ENCODE data around the gene SLC31A2.
A peak's percentile ranks its signal among the peaks of the same experiment; 100 is the strongest.

SLC31A2 gene

DNA sequence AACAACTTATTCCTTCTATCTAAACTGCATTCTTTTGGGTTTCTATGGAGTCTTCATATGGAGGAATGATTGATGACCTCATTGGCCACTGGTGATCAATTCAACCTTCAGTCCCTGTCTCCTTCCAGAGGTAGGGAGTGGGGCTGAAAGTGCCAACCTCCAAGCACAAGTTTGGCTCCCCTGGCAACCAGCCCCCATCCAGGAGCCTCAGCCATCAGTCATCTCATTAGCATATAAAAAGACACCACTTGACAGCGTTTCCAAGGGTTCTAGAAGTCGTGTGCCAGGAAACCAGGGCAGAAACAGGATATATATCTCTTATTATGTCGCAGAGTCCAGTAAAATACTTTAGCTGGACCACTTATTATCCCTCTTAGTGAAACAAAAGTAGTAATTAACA lies 9.8 kb downstream of the SLC31A2 start:
- no peak for DNase-seq
- TF ChIP-seq POLR2A (IDR thresholded peaks at IDR 0.05; ENCODE audit: low read length) (no peak), GATA1 (IDR thresholded peaks at IDR 0.05; ENCODE audit: low read depth, low read length) (no peak)

DNA sequence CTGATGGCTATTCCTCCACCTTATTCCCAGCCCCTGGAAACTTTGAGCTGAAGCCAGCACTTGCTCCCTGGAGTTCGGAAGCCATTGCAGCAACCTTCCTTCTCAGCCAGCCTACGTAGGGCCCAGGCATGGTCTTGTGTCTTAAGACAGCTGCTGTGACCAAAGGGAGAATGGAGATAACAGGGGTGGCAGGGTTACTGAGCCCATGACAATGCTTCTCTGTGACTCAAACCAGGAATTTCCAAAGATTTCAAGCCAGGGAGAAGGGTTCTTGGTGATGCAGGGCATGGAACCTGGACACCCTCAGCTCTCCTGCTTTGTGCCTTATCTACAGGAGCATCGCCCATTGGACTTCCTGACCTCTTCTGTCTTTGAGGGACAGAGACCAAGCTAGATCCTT lies 12.2 kb downstream of the SLC31A2 start:
- TF ChIP-seq POLR2A (IDR thresholded peaks at IDR 0.05; ENCODE audit: low read length) (no peak), GATA1 (IDR thresholded peaks at IDR 0.05; ENCODE audit: low read depth, low read length) (no peak)

DNA sequence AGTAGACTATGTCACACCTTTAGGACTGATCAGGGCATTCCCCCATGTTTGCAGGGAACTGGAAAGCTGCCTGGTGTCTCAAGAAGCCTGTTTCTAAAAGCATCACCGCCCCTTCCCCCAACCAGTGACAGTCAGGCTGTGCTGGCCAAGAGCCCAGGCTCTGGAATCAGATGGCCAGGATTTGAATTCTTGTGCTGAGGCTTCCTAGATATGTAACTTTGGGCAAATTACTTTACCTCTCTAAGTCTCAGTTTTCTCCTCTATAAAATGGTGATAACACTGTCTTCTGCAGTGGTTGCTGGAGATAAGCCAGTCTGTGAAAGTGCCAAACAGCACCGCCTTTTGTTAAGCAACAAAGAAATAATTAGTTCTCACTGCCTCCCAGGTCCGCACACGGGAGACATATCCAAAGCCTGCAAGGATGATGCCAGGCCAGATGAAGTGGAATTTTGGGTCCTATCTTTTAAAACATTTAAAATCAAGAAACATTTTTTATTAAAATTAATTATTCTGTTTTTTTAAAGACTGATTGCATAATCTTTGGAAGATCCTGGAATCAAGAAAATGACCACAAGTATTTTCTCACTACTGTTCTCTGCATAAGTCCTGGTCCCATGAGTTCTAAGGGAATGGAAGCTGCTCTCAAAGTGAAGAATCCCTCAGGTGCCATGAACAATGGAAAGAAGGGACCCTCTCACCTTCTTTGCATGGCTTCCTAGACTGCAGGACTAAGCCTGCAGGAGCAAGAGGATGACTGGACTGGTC lies 13.9 kb downstream of the SLC31A2 start:
- TF ChIP-seq GATA1 (IDR thresholded peaks at IDR 0.05; ENCODE audit: low read depth, low read length) (no peak), POLR2A (IDR thresholded peaks at IDR 0.05; ENCODE audit: low read length) (no peak)
- DNase-seq, result peak; percentile 29 to 42

More for the DNA sequence above, 12.2 kb downstream of the SLC31A2 start:
- no peak for DNase-seq

DNA sequence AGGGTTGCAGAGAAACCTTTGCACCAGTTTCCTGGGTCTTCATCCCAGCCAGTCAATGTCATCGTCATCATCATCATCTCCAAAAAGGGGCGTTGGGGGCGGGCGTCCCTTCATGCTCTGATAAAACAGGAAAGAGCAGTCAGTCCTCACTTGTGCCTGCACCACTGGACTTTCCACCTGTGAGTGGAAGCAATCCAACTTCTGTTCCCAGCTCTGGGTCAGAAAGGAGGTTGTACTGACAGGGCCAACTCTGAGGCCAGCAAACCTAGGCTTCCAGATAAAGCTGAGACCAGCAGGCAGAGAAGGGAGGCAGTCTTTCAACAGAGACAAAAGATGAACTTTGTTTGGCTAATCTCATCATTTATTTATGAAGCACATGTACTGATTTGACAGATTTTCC lies 15.2 kb downstream of the SLC31A2 start:
- TF ChIP-seq GATA1 (IDR thresholded peaks at IDR 0.05; ENCODE audit: low read depth, low read length), result no peak
- TF ChIP-seq POLR2A (IDR thresholded peaks at IDR 0.05; ENCODE audit: low read length), result no peak
- no peak for DNase-seq

DNA sequence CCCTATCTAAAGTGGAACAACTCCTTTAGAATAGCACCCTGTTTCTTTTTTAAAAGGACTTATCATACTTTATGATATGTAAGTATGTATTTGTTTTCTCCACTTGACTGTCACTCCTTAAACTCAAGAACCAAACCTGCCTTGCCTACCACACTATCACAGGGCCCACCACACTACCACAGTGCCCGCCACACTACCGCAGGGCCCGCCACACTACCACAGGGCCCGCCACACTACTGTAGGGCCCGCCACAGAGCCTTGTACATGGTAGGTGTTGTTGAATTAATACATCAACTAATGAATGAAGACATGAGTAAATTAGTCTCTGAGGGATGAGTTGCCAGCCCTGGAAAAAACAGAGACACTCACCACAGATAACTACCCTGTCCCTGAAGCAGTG lies 18.0 kb downstream of the SLC31A2 start:
- no peak for TF ChIP-seq POLR2A (IDR thresholded peaks at IDR 0.05; ENCODE audit: low read length)

DNA sequence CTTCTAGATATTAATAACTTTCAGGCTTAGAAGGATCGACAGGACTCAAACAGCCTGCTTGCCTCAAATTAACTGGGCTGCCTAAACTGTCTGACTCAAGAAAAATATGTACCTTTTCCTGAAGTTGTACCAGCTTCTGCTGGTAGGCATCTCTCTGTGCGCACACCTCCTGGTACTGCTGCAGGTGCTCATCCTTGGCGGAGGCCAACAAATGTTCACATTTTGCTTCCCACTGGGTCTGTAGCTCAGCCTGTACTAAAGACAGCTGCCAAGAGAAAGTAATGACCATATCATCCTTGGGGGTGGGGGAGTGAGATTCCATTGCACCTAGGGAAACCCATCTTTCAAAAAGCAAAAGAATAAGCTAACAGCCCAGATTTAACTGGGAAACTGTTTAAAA lies 22.5 kb downstream of the SLC31A2 start:
- DNase-seq, result no peak
- TF ChIP-seq POLR2A (IDR thresholded peaks at IDR 0.05; ENCODE audit: low read length) (no peak), GATA1 (IDR thresholded peaks at IDR 0.05; ENCODE audit: low read depth, low read length) (no peak)

More for the DNA sequence above, 18.0 kb downstream of the SLC31A2 start:
- DNase-seq, result no peak

DNA sequence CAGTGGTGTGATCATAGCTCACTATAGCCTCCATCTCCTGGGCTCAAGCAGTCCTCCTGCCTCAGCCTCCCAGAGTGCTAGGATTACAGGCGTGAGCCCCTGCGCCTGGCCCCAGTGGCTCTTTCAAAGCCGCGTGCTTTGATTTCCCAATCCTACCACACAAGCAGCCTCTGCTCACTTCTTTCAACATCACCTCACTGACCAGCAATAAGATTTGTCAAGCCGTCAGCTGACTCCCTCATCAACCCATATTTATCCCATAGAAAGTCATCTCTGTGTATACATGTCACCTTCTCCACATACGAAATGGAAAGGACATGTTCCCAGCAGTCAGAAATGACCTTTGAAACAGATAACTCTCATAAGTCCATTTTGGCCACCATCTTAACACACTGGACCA lies 26.0 kb downstream of the SLC31A2 start:
- DNase-seq, result no peak
- TF ChIP-seq GATA1 (IDR thresholded peaks at IDR 0.05; ENCODE audit: low read depth, low read length), result no peak

DNA sequence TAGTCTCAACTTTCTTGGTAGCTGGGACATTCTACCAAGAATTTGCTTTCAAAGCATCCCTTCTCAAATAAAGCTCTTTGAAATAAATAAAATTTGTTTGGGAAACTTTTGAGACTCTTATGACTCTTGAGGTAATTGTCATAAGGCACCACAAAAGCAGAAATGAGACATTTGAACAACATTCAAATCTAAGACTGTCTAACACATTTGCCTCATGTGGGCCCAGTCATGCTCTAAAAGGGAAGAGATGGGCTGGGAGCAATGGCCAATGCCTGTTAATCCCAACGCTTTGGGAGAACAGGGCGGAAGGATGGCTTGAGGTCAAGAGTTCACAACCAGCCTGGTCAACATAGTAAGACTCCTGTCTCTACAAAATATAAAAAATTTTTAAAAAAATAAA lies 26.4 kb downstream of the SLC31A2 start:
- no peak for DNase-seq
- TF ChIP-seq GATA1 (IDR thresholded peaks at IDR 0.05; ENCODE audit: low read depth, low read length) (no peak), POLR2A (IDR thresholded peaks at IDR 0.05; ENCODE audit: low read length) (no peak)

DNA sequence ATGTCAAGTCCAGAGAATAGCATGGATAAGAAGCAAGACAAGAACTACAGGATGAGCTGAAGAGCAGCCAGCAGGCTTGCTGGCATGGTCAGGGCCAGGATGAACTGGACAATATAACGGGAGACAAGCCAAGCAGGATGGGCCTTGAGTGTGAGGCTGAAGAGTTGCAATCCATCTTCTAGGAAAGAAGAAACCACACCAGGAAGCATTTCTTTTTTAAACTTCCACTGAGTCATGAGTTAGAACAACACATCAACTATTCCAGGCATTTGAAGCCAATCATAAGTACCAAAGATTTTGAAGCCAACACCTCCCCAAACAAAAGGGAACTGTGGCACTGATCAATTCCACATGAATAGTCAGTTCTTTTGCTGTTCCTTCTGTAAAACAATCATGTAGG lies 27.3 kb downstream of the SLC31A2 start:
- TF ChIP-seq POLR2A (IDR thresholded peaks at IDR 0.05; ENCODE audit: low read length), result no peak
- TF ChIP-seq GATA1 (IDR thresholded peaks at IDR 0.05; ENCODE audit: low read depth, low read length), result no peak
- DNase-seq, result no peak

DNA sequence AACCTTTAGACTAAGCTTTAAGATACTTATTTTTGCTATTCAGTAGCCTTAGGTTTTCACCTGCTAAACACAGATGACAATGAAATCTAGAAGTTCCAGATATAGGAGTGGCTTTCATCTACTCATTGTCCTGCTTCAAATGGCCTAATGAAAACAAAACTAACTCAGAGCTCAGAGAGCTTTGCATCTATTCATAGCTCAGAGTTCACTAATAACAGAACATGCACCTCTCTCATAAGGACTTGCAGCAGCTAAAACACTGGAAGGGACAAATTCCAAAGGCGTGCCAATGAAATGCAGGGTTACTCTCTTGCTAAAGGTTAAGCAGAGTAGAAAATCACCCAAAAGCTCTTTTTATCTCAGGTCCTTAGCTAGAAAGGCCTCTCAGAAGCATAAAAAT lies 29.0 kb downstream of the SLC31A2 start:
- no peak for DNase-seq
- TF ChIP-seq GATA1 (IDR thresholded peaks at IDR 0.05; ENCODE audit: low read depth, low read length), result no peak
- TF ChIP-seq POLR2A (IDR thresholded peaks at IDR 0.05; ENCODE audit: low read length), result no peak

DNA sequence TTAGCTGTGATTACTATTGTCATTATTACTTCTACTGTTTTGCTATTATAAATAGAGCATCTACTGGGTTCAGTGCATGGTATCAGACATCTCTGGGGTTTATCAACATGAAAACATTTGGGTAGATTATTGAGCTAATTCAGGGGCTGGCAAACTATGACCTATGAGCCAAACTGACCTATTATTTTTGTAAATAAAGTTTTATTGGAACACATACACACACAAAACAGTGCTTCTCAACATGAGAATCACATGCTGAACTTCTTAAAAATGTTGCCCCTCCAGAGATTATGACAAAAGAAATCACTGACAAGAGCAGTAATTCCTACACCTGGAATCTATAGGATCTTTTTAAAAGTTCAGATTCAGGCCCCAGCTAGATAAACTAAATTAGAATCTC lies 30.4 kb downstream of the SLC31A2 start:
- no peak for TF ChIP-seq GATA1 (IDR thresholded peaks at IDR 0.05; ENCODE audit: low read depth, low read length)
- TF ChIP-seq POLR2A (IDR thresholded peaks at IDR 0.05; ENCODE audit: low read length), result no peak
- no peak for DNase-seq

DNA sequence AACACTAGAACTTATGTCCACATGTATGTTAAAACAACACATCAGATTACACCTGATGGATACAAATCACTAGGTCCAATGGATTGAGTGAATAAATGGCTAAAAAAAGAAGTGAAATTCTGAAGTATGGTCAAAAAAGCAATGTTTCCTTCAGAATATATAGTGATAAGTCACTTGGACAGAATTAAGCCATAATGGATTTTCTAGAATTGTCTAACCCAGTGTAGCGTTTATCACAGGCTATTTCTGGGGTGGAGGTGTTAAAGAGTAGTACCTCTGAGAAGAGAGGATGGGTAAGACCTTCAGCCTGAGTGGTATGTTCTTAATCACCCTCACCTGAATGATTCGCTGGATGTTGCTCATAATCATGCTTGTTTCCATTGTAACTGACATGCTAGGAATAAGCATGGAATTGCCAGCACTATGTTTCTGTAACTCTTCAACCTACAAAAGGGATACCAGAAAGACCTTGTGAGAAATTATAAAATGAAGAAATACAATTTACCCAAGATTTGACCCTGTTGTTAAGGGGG lies 33.2 kb downstream of the SLC31A2 start:
- no peak for TF ChIP-seq POLR2A (IDR thresholded peaks at IDR 0.05; ENCODE audit: low read length)
- no peak for TF ChIP-seq GATA1 (IDR thresholded peaks at IDR 0.05; ENCODE audit: low read depth, low read length)
- no peak for DNase-seq

DNA sequence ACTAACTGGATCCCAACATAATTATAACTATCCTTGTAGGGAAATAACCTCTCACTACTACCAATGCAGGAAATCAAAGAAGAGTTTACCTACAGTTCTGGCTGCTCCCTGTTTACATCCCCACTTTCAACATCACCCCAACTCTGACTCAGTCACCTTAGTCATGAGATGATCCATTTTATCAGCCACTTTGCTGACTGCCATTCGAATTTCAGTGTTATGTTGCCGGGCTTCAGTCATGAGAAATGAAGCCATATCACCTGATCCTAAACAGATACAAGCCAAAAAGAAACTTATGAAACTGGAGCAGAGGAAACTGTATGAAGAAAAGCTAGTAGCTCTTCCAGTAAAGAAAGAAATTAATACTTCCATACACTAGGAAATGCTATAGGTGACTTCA lies 33.7 kb downstream of the SLC31A2 start:
- TF ChIP-seq POLR2A (IDR thresholded peaks at IDR 0.05; ENCODE audit: low read length), result no peak
- peak in 1 of 2 experiments; percentile 53 for DNase-seq

DNA sequence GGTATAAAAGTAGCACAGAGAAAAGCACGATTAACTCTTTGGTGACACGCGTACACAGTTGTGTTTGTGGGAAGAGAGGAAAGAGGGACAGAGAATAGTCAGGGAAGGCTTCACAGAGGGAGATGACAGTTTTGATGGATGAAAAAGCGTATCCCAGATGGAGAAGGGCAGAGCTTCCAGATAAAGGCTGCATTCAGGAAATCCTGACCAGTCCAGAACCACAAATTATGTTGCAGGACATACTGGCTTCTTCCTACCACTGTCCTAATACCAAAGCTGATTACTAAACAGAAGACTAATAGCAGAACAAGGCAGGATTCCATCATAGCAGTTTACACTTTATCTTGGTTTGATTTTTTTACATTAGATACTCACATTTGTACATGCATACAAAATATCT lies 34.5 kb downstream of the SLC31A2 start:
- TF ChIP-seq POLR2A (IDR thresholded peaks at IDR 0.05; ENCODE audit: low read length) (no peak), GATA1 (IDR thresholded peaks at IDR 0.05; ENCODE audit: low read depth, low read length) (no peak)
- DNase-seq, result no peak

DNA sequence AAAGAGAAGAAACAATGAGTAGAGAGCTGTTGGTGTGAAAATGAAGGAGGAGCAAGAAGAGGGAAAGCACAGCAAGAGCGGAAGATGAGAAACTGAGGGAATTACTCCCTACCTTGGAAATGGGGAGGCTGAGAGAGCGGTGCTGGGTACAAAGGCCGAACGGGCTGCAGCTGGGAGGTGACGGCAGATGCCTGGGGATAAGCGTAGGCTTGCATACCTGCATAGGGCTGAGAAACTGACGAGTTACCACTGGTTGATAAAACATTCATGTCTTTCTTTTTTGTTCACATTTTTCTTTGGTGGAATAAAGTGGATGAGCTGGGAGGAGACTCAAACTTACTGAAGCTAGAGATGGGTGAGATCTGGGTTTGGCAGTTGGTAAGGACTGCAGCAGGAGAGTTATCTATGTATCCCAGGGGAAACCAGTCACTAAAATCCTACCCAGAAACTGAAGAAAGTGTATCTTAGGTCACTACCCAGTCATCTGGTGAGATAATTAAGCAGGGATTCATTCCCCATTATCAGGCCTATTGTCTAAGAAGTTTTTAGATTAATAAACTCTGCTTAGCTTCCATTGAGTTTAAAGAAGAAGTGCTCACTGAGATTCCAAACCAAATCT lies 35.4 kb downstream of the SLC31A2 start:
- TF ChIP-seq POLR2A (IDR thresholded peaks at IDR 0.05; ENCODE audit: low read length) (no peak), GATA1 (IDR thresholded peaks at IDR 0.05; ENCODE audit: low read depth, low read length) (no peak)
- peak in 1 of 2 experiments; percentile 24 for DNase-seq
